Astrocyte (in vitro differentiated cells and primary cell): ENCODE measurements around the gene JMJD1C.

Experiments used
- CTCF ChIP-seq: IDR thresholded peaks from 2 replicates; pipeline ENCODE4 v1.5.1; 2011; ENCODE audit warnings: low read depth, mild to moderate bottlenecking, inconsistent platforms, low read length, moderate library complexity; ENCODE audit not compliant: insufficient read depth
- EZH2 ChIP-seq: IDR thresholded peaks from 2 replicates; pipeline ENCODE4 v1.6.1; 2012; ENCODE audit warnings: mild to moderate bottlenecking, low read length, inconsistent platforms; ENCODE audit not compliant: insufficient read depth

- TF ChIP-seq CTCF (no peak), EZH2 (no peak)
These were observed 328.5 kb downstream of the JMJD1C start for GRCh38 chr10:63137306-63137705.
